Measurements from ENCODE around the gene FHL2. TPM values are rescaled to one million over a fixed set of nuclear protein-coding genes. Genes with fewer than 3 reads are reported as not detected.

Gene FHL2
- polyA plus RNA-seq, 1 donor (not counting 4 experiments of a cell fraction or from before 2014, with no cell fraction given), result 132 TPM

DNA sequence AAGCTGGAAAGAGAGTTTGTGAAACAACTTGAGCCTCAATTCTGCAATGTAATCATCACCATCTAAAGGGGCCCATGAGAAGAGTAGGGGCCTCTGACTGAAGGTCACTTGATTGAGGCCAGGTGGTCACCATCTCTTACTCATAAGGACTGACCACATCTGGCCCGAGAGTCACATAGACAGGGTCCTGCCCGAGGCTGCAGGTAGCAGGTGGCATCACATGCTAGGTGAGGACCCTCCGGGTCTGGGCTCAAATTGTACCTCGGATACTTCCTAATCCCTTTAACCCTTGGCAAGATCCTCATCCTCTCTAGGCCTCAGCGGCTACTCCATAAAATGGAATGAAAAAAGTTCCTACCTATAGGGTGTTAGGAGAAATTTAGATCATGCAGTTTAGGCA lies 16.7 kb downstream of the FHL2 start:
- Histone ChIP-seq H3K9ac (ENCODE audit: control insufficient read depth, extremely low read depth, insufficient read depth, low read length) (no peak overlapping the region), H3K79me2 (ENCODE audit: control insufficient read depth, insufficient read depth, low read length) (peaks cover 66% of the 10 kb centered on the region), H3K9me1 (ENCODE audit: control insufficient read depth, extremely low read depth, insufficient read depth, low read length) (no peaks in the 10 kb centered on the region), H3K27ac (ENCODE audit: control insufficient read depth, insufficient read depth, low read length) (no peak overlapping the region), H3K36me3 (ENCODE audit: control insufficient read depth in 2 of 2, extremely low read depth in 1 of 2, insufficient read depth in 2 of 2, low read length in 2 of 2) (peaks cover 37 to 47% of the 10 kb centered on the region in 2 experiments), H4K20me1 (ENCODE audit: control insufficient read depth, extremely low read depth, insufficient read depth, low read length) (peaks cover 6% of the 10 kb centered on the region), H3K4me1 (ENCODE audit: control insufficient read depth, extremely low read depth, insufficient read depth, low read length) (peaks cover 44% of the 10 kb centered on the region), H3K4me3 (ENCODE audit: control insufficient read depth in 2 of 3, extremely low read depth in 1 of 3, insufficient read depth in 2 of 3, low read depth in 1 of 3, low read length in 3 of 3) (no peak overlapping the region), H3K9me3 (ENCODE audit: control insufficient read depth, low read depth, low read length) (no peaks in the 10 kb centered on the region), H3K27me3 (ENCODE audit: control insufficient read depth, extremely low read depth, insufficient read depth, low read length) (no peaks in the 10 kb centered on the region), H2AFZ (ENCODE audit: control insufficient read depth, low read length) (no peak overlapping the region), H3K4me2 (ENCODE audit: control insufficient read depth, extremely low read depth, insufficient read depth, low read depth, low read length) (no peak overlapping the region)
- TF ChIP-seq EZH2 (IDR thresholded peaks at IDR 0.05; ENCODE audit: low read length), result no peak
- TF ChIP-seq, protein P1, sequence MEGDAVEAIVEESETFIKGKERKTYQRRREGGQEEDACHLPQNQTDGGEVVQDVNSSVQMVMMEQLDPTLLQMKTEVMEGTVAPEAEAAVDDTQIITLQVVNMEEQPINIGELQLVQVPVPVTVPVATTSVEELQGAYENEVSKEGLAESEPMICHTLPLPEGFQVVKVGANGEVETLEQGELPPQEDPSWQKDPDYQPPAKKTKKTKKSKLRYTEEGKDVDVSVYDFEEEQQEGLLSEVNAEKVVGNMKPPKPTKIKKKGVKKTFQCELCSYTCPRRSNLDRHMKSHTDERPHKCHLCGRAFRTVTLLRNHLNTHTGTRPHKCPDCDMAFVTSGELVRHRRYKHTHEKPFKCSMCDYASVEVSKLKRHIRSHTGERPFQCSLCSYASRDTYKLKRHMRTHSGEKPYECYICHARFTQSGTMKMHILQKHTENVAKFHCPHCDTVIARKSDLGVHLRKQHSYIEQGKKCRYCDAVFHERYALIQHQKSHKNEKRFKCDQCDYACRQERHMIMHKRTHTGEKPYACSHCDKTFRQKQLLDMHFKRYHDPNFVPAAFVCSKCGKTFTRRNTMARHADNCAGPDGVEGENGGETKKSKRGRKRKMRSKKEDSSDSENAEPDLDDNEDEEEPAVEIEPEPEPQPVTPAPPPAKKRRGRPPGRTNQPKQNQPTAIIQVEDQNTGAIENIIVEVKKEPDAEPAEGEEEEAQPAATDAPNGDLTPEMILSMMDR (optimal IDR thresholded peaks at IDR 0.05 in 1 of 3, IDR thresholded peaks at IDR 0.05 in 1 of 3, conservative IDR thresholded peaks at IDR 0.05 in 1 of 3; ENCODE audit: extremely low read depth in 1 of 3, insufficient read depth in 2 of 3, low read length in 3 of 3), result no peak
- FAIRE-seq (no peak), DNase-seq (ENCODE audit: low read depth, low spot score) (no peak)
- dilution Hi-C loops (cut with MboI; ENCODE audit: extremely low pct_ligation_motif_present, low sequenced_read_pairs), result no loop called here

DNA sequence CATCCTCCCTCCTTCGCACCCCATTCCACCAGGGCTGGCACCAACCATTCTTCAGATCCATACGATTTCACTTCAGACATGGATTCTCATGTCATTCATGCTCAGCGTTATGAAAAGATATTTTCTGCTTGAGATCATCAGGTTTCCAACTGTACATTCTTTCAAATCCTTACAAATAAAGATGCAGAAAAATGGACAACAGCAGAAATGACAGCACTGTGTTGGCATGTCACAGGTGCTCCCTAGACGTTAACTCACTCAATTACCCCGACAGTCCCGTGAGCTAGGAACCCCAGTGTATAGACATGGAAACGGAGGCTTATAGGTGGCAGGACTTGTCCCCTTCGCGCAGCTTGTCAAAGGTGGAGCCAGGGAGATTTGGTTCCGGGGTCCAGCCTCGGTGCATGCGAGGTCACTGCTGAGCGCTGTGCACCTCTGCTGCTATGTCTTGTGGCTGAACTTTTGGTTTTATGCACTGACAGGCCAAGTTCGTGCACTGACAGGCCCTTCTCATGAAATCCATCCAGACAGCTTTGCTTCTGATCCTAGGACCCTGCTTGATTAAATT lies 17.7 kb downstream of the FHL2 start:
- H3K27me3 ChIP-seq (ENCODE audit: control insufficient read depth, extremely low read depth, insufficient read depth, low read length), result no peaks in the 10 kb centered on the region
- peaks cover 54% of the 10 kb centered on the region for H3K4me1 ChIP-seq (ENCODE audit: control insufficient read depth, extremely low read depth, insufficient read depth, low read length)
- H3K36me3 ChIP-seq (ENCODE audit: control insufficient read depth in 2 of 2, extremely low read depth in 1 of 2, insufficient read depth in 2 of 2, low read length in 2 of 2), result peaks cover 35 to 45% of the 10 kb centered on the region in 2 experiments
- peaks cover 4% of the 10 kb centered on the region for H4K20me1 ChIP-seq (ENCODE audit: control insufficient read depth, extremely low read depth, insufficient read depth, low read length)
- H3K9ac ChIP-seq (ENCODE audit: control insufficient read depth, extremely low read depth, insufficient read depth, low read length), result no peak overlapping the region
- no peaks in the 10 kb centered on the region for H3K9me1 ChIP-seq (ENCODE audit: control insufficient read depth, extremely low read depth, insufficient read depth, low read length)
- no peak for FAIRE-seq
- dilution Hi-C loops (cut with MboI; ENCODE audit: extremely low pct_ligation_motif_present, low sequenced_read_pairs), result no loop called here
- no peak overlapping the region for H3K27ac ChIP-seq (ENCODE audit: control insufficient read depth, insufficient read depth, low read length)
- no peak overlapping the region for H3K4me3 ChIP-seq (ENCODE audit: control insufficient read depth in 2 of 3, extremely low read depth in 1 of 3, insufficient read depth in 2 of 3, low read depth in 1 of 3, low read length in 3 of 3)
- DNase-seq (ENCODE audit: low read depth, low spot score), result no peak
- no peak overlapping the region for H2AFZ ChIP-seq (ENCODE audit: control insufficient read depth, low read length)
- no peak for TF ChIP-seq EZH2 (IDR thresholded peaks at IDR 0.05; ENCODE audit: low read length)
- TF ChIP-seq, protein P1 (optimal IDR thresholded peaks at IDR 0.05 in 1 of 3, IDR thresholded peaks at IDR 0.05 in 1 of 3, conservative IDR thresholded peaks at IDR 0.05 in 1 of 3; ENCODE audit: extremely low read depth in 1 of 3, insufficient read depth in 2 of 3, low read length in 3 of 3), result no peak
- H3K4me2 ChIP-seq (ENCODE audit: control insufficient read depth, extremely low read depth, insufficient read depth, low read depth, low read length), result peak overlapping the region; percentile 0
- no peaks in the 10 kb centered on the region for H3K9me3 ChIP-seq (ENCODE audit: control insufficient read depth, low read depth, low read length)
- peaks cover 60% of the 10 kb centered on the region for H3K79me2 ChIP-seq (ENCODE audit: control insufficient read depth, insufficient read depth, low read length)
